Keratinocyte (primary cell): ENCODE data around the gene FLYWCH1. TPM values are rescaled to one million over a fixed set of nuclear protein-coding genes. Genes with fewer than 3 reads are reported as not detected.
A peak's percentile ranks its signal among the peaks of the same experiment; 100 is the strongest.

Experiments
- DNase-seq: peaks from one replicate; pipeline ENCODE4 v3.0.0-alpha.2; 2011; ENCODE audit warnings: low read depth, missing footprints, low spot score
- FAIRE-seq: peaks from 2 replicates; lab custom pipeline; 2011; peaks lifted over from hg19 to GRCh38; lab: Jason Lieb, UNC
- H2AFZ ChIP-seq: 2 replicates; pipeline ENCODE4 v1.6.0; 2012; ENCODE audit warnings: low read length, control low read depth, inconsistent platforms; ENCODE audit not compliant: control insufficient read depth
- H3K27ac ChIP-seq: 2 replicates; pipeline ENCODE4 v1.5.1; 2011; ENCODE audit warnings: low read length; ENCODE audit not compliant: control insufficient read depth, insufficient read depth
- H3K27me3 ChIP-seq: 3 replicates; pipeline ENCODE4 v1.6.0; 2011; ENCODE audit warnings: low read length; ENCODE audit not compliant: control insufficient read depth, insufficient read depth; ENCODE audit errors: extremely low read depth
- H3K36me3 ChIP-seq, 2 experiments: 2 replicates in 1 of 2; 3 replicates in 1 of 2; pipeline ENCODE4 v1.5.1; 2011; ENCODE audit warnings: low read length in 2 of 2, mild to moderate bottlenecking in 1 of 2; ENCODE audit not compliant: control insufficient read depth in 2 of 2, insufficient read depth in 2 of 2; ENCODE audit errors: extremely low read depth in 1 of 2
- H3K4me1 ChIP-seq: 3 replicates; pipeline ENCODE4 v1.5.1; 2011; ENCODE audit warnings: low read length; ENCODE audit not compliant: control insufficient read depth, insufficient read depth; ENCODE audit errors: extremely low read depth
- H3K4me2 ChIP-seq: 3 replicates; pipeline ENCODE4 v1.6.0; 2011; ENCODE audit warnings: low read depth, low read length; ENCODE audit not compliant: control insufficient read depth, insufficient read depth; ENCODE audit errors: extremely low read depth
- H3K4me3 ChIP-seq, 3 experiments: fragments of 200-600 bp in 1 of 3; sonication (generic) in 1 of 3; 2 replicates in 2 of 3; 3 replicates in 1 of 3; pipeline ENCODE4 v1.5.1; 2011 to 2016; ENCODE audit warnings: low read length in 3 of 3, mild to moderate bottlenecking in 3 of 3, control low read depth in 2 of 3, inconsistent platforms in 1 of 3, low read depth in 1 of 3, mixed read lengths in 1 of 3, mixed run types in 1 of 3, moderate library complexity in 1 of 3; ENCODE audit not compliant: control insufficient read depth in 2 of 3, insufficient read depth in 2 of 3; ENCODE audit errors: extremely low read depth in 1 of 3
- H3K79me2 ChIP-seq: 2 replicates; pipeline ENCODE4 v1.6.0; 2012; ENCODE audit warnings: low read length; ENCODE audit not compliant: control insufficient read depth, insufficient read depth
- H3K9ac ChIP-seq: 3 replicates; pipeline ENCODE4 v1.6.0; 2011; ENCODE audit warnings: low read length; ENCODE audit not compliant: control insufficient read depth, insufficient read depth; ENCODE audit errors: extremely low read depth
- H3K9me1 ChIP-seq: 3 replicates; pipeline ENCODE4 v1.6.0; 2011; ENCODE audit warnings: low read length; ENCODE audit not compliant: control insufficient read depth, insufficient read depth; ENCODE audit errors: extremely low read depth
- H3K9me3 ChIP-seq: 2 replicates; pipeline ENCODE4 v1.5.1; 2012; ENCODE audit warnings: low read depth, low read length; ENCODE audit not compliant: control insufficient read depth
- H4K20me1 ChIP-seq: 3 replicates; pipeline ENCODE4 v1.6.0; 2011; ENCODE audit warnings: low read length; ENCODE audit not compliant: control insufficient read depth, insufficient read depth; ENCODE audit errors: extremely low read depth
- EZH2 ChIP-seq: IDR thresholded peaks from one replicate; pipeline ENCODE4 v1.6.1; 2012; ENCODE audit warnings: inconsistent platforms, mild to moderate bottlenecking, low read length, moderate library complexity
- dilution Hi-C: fragments of 300-500 bp; cut with MboI; formaldehyde crosslinking; loops from one replicate; pipeline ENCODE4 v1.7.0; 2020; ENCODE audit warnings: low sequenced_read_pairs; ENCODE audit not compliant: extremely low pct_ligation_motif_present
- polyA plus RNA-seq, 5 experiments: library from polyadenylated mRNA; depleted of rRNA in 3 of 5; stranded (reverse) in 3 of 5; stranded (forward) in 1 of 5; unstranded in 1 of 5; fragments of >200 nt; gene quantifications; 1 replicate in 1 of 5; 2 replicates in 3 of 5; 3 replicates in 1 of 5; pipeline versions ENCODE4 v1.2.1 to v1.2.3, GENCODE V29; 2011 to 2012; ENCODE audit warnings: missing spikeins in 2 of 5, low read depth in 1 of 5, low replicate concordance in 1 of 5
- TF ChIP-seq, protein P1 (sequence below), 3 experiments: IDR thresholded peaks in 1 of 3; conservative IDR thresholded peaks in 1 of 3; optimal IDR thresholded peaks in 1 of 3; 2 replicates in 2 of 3; 3 replicates in 1 of 3; pipeline versions ENCODE3 to v1.5.1; 2011; ENCODE audit warnings: low read length in 3 of 3, mild to moderate bottlenecking in 3 of 3, moderate library complexity in 2 of 3, control low read depth in 1 of 3, inconsistent platforms in 1 of 3; ENCODE audit not compliant: insufficient read depth in 2 of 3; ENCODE audit errors: extremely low read depth in 1 of 3

Gene FLYWCH1
- polyA plus RNA-seq, 1 donor (not counting 4 experiments of a cell fraction or from before 2014, with no cell fraction given), result 16.2 TPM

DNA sequence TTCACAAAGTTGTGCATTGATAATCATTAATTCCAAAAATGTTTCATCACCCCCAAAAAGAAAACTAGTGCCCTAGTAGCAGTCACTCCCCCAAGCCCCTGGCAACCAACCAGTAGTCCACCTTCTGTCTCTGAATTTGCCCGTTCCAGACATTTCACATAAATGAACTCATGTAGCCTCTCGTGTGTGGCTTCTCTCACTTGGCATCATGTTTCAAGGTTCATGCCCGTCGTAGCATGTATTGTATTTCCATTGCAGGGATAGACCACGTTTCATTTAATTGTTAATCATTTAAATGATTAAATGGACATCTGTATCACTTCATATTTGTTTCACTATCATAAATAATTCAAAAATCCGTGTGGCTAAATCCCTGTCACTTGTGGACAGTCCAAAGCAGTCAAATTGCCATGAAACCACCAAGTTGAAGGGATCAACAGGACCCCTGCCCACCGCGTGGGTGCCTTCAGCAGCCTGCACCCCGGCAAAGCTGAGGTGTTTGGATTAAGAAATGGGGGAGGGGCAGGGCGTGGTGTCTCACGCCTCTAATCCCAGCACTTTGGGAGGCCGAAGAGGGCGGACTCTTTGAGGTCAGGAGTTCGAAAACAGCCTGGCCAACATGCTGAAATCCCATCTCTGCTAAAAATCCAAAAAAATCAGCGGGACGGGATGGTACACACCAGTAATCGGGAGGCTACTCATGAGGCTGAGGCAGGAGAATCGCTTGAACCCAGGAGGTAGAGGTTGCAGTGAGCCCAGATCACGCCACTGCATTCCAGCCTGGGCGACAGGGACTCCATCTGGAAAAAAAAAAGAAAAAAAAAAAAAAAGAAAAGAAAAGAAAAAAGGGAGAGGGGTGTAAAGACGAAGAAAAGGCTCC lies 37.5 kb upstream of the FLYWCH1 start:
- H3K9ac ChIP-seq, result no peak overlapping the region
- no peak overlapping the region for H2AFZ ChIP-seq
- FAIRE-seq (no peak), DNase-seq (no peak)
- no peaks in the 10 kb centered on the region for H3K27me3 ChIP-seq
- no peaks in the 10 kb centered on the region for H4K20me1 ChIP-seq
- H3K4me3 ChIP-seq, result no peak overlapping the region
- no peaks in the 10 kb centered on the region for H3K4me1 ChIP-seq
- H3K79me2 ChIP-seq, result no peaks in the 10 kb centered on the region
- H3K9me3 ChIP-seq, result no peaks in the 10 kb centered on the region
- no peaks in the 10 kb centered on the region for H3K36me3 ChIP-seq
- TF ChIP-seq, protein P1, sequence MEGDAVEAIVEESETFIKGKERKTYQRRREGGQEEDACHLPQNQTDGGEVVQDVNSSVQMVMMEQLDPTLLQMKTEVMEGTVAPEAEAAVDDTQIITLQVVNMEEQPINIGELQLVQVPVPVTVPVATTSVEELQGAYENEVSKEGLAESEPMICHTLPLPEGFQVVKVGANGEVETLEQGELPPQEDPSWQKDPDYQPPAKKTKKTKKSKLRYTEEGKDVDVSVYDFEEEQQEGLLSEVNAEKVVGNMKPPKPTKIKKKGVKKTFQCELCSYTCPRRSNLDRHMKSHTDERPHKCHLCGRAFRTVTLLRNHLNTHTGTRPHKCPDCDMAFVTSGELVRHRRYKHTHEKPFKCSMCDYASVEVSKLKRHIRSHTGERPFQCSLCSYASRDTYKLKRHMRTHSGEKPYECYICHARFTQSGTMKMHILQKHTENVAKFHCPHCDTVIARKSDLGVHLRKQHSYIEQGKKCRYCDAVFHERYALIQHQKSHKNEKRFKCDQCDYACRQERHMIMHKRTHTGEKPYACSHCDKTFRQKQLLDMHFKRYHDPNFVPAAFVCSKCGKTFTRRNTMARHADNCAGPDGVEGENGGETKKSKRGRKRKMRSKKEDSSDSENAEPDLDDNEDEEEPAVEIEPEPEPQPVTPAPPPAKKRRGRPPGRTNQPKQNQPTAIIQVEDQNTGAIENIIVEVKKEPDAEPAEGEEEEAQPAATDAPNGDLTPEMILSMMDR (optimal IDR thresholded peaks at IDR 0.05 in 1 of 3, IDR thresholded peaks at IDR 0.05 in 1 of 3, conservative IDR thresholded peaks at IDR 0.05 in 1 of 3; ENCODE audit: extremely low read depth in 1 of 3, insufficient read depth in 2 of 3, low read length in 3 of 3), result no peak
- no peak for TF ChIP-seq EZH2
- H3K9me1 ChIP-seq, result no peaks in the 10 kb centered on the region
- H3K4me2 ChIP-seq, result no peak overlapping the region
- no peak overlapping the region for H3K27ac ChIP-seq
- dilution Hi-C loops, result no loop called here

DNA sequence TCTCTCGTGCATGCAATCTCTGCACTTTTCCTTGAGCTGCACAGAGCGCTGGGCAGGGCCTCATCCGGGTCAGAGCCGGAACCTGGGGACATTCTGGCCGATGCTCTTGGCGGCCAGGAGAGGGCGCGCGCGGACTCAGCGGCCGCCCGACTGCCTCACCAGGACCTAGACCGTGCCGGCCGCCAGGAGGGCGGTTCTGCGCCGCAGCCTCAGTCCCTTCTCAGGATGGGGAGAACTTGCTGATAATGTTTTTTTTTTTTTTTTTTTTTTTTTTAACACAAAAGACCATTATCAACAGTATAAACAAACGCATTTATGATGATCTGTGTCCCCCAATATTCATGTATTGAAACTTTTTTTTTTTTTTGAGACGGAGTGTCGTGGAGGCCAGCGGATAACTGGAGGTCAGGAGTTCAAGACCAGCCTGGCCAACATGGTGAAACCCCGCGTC lies 36.8 kb upstream of the FLYWCH1 start:
- no peak overlapping the region for H3K9ac ChIP-seq
- FAIRE-seq, result peak; percentile 58
- TF ChIP-seq EZH2, result no peak
- TF ChIP-seq, protein P1 (optimal IDR thresholded peaks at IDR 0.05 in 1 of 3, IDR thresholded peaks at IDR 0.05 in 1 of 3, conservative IDR thresholded peaks at IDR 0.05 in 1 of 3; ENCODE audit: extremely low read depth in 1 of 3, insufficient read depth in 2 of 3, low read length in 3 of 3), result peak; percentile 83 to 98 (median 92)

More for the DNA sequence above, 36.8 kb upstream of the FLYWCH1 start:
- Histone ChIP-seq H4K20me1 (no peaks in the 10 kb centered on the region), H3K9me1 (no peaks in the 10 kb centered on the region), H3K27me3 (no peaks in the 10 kb centered on the region), H3K79me2 (no peaks in the 10 kb centered on the region), H2AFZ (no peak overlapping the region), H3K27ac (no peak overlapping the region), H3K36me3 (no peaks in the 10 kb centered on the region), H3K4me3 (no peak overlapping the region), H3K4me2 (no peak overlapping the region), H3K4me1 (no peaks in the 10 kb centered on the region), H3K9me3 (no peaks in the 10 kb centered on the region)
- DNase-seq, result no peak
- dilution Hi-C loops, result no loop called here
